SK-N-SH (cell line): ENCODE measurements around the gene RALGDS. TPM values are rescaled to one million over a fixed set of nuclear protein-coding genes. Genes with fewer than 3 reads are reported as not detected.

ENCODE experiments used
- CTCF ChIA-PET: fragments of 300-600, 350-600 bp; formaldehyde crosslinking; extraction: SDS; loops from one replicate; lab custom pipeline; 2021; lab: Yijun Ruan, JAX
- POLR2A ChIA-PET: fragments of 350-600 bp; sonication (Branson Sonifier 250); formaldehyde crosslinking; extraction: SDS; loops from one replicate; lab custom pipeline; 2020; ENCODE audit warnings: antibody characterized with exemption, inconsistent platforms; lab: Yijun Ruan, JAX
- DNase-seq: peaks from one replicate; pipeline ENCODE4 v3.0.0; 2012
- H2AFZ ChIP-seq: fragments of 200-600 bp; sonication (generic); 2 replicates; pipeline ENCODE4 v1.8.1; 2016; ENCODE audit warnings: antibody characterized with exemption, mild to moderate bottlenecking, low read depth
- H3F3A ChIP-seq: fragments of 200-600 bp; sonication (generic); replicated peaks from 2 replicates; pipeline ENCODE3; 2016; ENCODE audit warnings: antibody characterized with exemption, mild to moderate bottlenecking; ENCODE audit not compliant: insufficient read depth
- H3K27ac ChIP-seq, 2 experiments: fragments of 200-500 bp in 1 of 2; fragments of 200-600 bp in 1 of 2; sonication (Bioruptor generic) in 1 of 2; sonication (generic), shearing (Covaris generic) in 1 of 2; 2 replicates each; pipeline versions ENCODE4 v1.5.1 to v1.6.1; 2014 to 2016; ENCODE audit warnings: low read depth in 2 of 2, inconsistent platforms in 1 of 2, low read length in 1 of 2, mild to moderate bottlenecking in 1 of 2, mixed read lengths in 1 of 2
- H3K27me3 ChIP-seq: fragments of 200-600 bp; sonication (generic), shearing (Covaris generic); 2 replicates; pipeline ENCODE4 v1.6.1; 2016; ENCODE audit warnings: mixed run types; ENCODE audit not compliant: insufficient read depth
- H3K36me3 ChIP-seq, 2 experiments: fragments of 200-500 bp in 1 of 2; fragments of 200-600 bp in 1 of 2; sonication (Bioruptor generic) in 1 of 2; sonication (generic) in 1 of 2; replicated peaks in 1 of 2; 2 replicates each; pipeline versions ENCODE3 to v1.5.1; 2014 to 2016; ENCODE audit warnings: low read length in 1 of 2, mild to moderate bottlenecking in 1 of 2; ENCODE audit not compliant: insufficient read depth in 2 of 2, control insufficient read depth in 1 of 2
- H3K4me1 ChIP-seq, 2 experiments: fragments of 200-500 bp in 1 of 2; fragments of 200-600 bp in 1 of 2; sonication (Bioruptor generic) in 1 of 2; sonication (generic), shearing (Covaris generic) in 1 of 2; 2 replicates each; pipeline versions ENCODE4 v1.5.1 to v1.6.1; 2014 to 2016; ENCODE audit warnings: low read depth in 1 of 2, low read length in 1 of 2, mixed run types in 1 of 2; ENCODE audit not compliant: insufficient read depth in 2 of 2, control insufficient read depth in 1 of 2
- H3K4me2 ChIP-seq: fragments of 200-600 bp; sonication (generic), shearing (Covaris generic); 2 replicates; pipeline ENCODE4 v1.6.1; 2017; ENCODE audit warnings: mixed run types
- H3K4me3 ChIP-seq, 2 experiments: fragments of 200-500 bp in 1 of 2; fragments of 200-600 bp in 1 of 2; sonication (Bioruptor generic) in 1 of 2; sonication (generic), shearing (Covaris generic) in 1 of 2; 2 replicates each; pipeline versions ENCODE4 v1.5.1 to v1.8.1; 2014 to 2016; ENCODE audit warnings: low read depth in 2 of 2, inconsistent platforms in 1 of 2, low read length in 1 of 2, mild to moderate bottlenecking in 1 of 2, mixed read lengths in 1 of 2, moderate library complexity in 1 of 2
- H3K79me2 ChIP-seq: fragments of 200-600 bp; sonication (generic); 2 replicates; pipeline ENCODE4 v1.8.1; 2017; ENCODE audit warnings: mild to moderate bottlenecking; ENCODE audit not compliant: insufficient read depth
- H3K9ac ChIP-seq: fragments of 200-600 bp; sonication (generic); 2 replicates; pipeline ENCODE4 v1.6.1; 2017; ENCODE audit warnings: mixed run types
- H3K9me2 ChIP-seq: fragments of 200-600 bp; sonication (generic); 2 replicates; pipeline ENCODE4 v1.6.1; 2017; ENCODE audit warnings: mixed run types
- H3K9me3 ChIP-seq: fragments of 200-600 bp; sonication (generic); 2 replicates; pipeline ENCODE4 v1.6.1; 2017; ENCODE audit warnings: mixed run types, mild to moderate bottlenecking, moderate library complexity
- H4K20me1 ChIP-seq: fragments of 200-600 bp; sonication (generic); 2 replicates; pipeline ENCODE4 v1.6.1; 2017; ENCODE audit warnings: mild to moderate bottlenecking, mixed run types; ENCODE audit not compliant: insufficient read depth
- CTCF ChIP-seq: fragments of 200-600 bp; sonication (generic); IDR thresholded peaks from 2 replicates; pipeline ENCODE4 v1.6.1; 2017; ENCODE audit warnings: antibody characterized with exemption, mild to moderate bottlenecking, moderate library complexity
- FOSL2 ChIP-seq: IDR thresholded peaks from 2 replicates; pipeline ENCODE4 v1.4.0; 2012; ENCODE audit warnings: low read depth, mild to moderate bottlenecking, moderate library complexity, borderline replicate concordance
- FOXM1 ChIP-seq: IDR thresholded peaks from 2 replicates; pipeline ENCODE4 v1.4.0; 2012; ENCODE audit warnings: low read depth, mild to moderate bottlenecking
- GATA2 ChIP-seq: sonication (generic); formaldehyde crosslinking; IDR thresholded peaks from 2 replicates; pipeline ENCODE4 v1.5.0; 2020; ENCODE audit warnings: mild to moderate bottlenecking, missing genetic modification reagents
- IRF3 ChIP-seq: fragments of 150-350 bp; IDR thresholded peaks from 2 replicates; pipeline ENCODE4 v1.6.1; 2016; ENCODE audit warnings: mild to moderate bottlenecking, low read depth, low read length
- MAX ChIP-seq: IDR thresholded peaks from 2 replicates; pipeline ENCODE4 v1.4.0; 2012; ENCODE audit warnings: low read depth
- MEF2A ChIP-seq: IDR thresholded peaks from 2 replicates; pipeline ENCODE4 v1.4.0; 2012; ENCODE audit warnings: low read depth, borderline replicate concordance
- NFIC ChIP-seq: IDR thresholded peaks from 2 replicates; pipeline ENCODE4 v1.4.0; 2012; ENCODE audit warnings: borderline replicate concordance
- POLR2AphosphoS5 ChIP-seq: IDR thresholded peaks from 2 replicates; pipeline ENCODE4 v1.6.1; 2012; ENCODE audit warnings: low read depth, low read length
- RAD21 ChIP-seq: IDR thresholded peaks from 2 replicates; pipeline ENCODE4 v1.6.1; 2012; ENCODE audit warnings: mild to moderate bottlenecking, low read length
- RFX5 ChIP-seq: IDR thresholded peaks from 2 replicates; pipeline ENCODE4 v1.6.1; 2012; ENCODE audit warnings: mild to moderate bottlenecking, improper control_type of control experiment, low read length
- SIN3A ChIP-seq: IDR thresholded peaks from 2 replicates; pipeline ENCODE4 v1.6.1; 2012; ENCODE audit warnings: low read depth, mild to moderate bottlenecking, low read length, moderate library complexity, borderline replicate concordance
- TAF1 ChIP-seq: IDR thresholded peaks from 2 replicates; pipeline ENCODE4 v1.6.1; 2012; ENCODE audit warnings: low read depth, mild to moderate bottlenecking, low read length, moderate library complexity, borderline replicate concordance
- TCF12 ChIP-seq: IDR thresholded peaks from 2 replicates; pipeline ENCODE4 v1.4.0; 2012
- USF2 ChIP-seq: fragments of 150-350 bp; IDR thresholded peaks from 2 replicates; pipeline ENCODE4 v1.6.1; 2017; ENCODE audit warnings: antibody characterized with exemption, low read length, low read depth, borderline replicate concordance
- YY1 ChIP-seq: IDR thresholded peaks from 2 replicates; pipeline ENCODE4 v1.4.0; 2012; ENCODE audit warnings: low read depth, mild to moderate bottlenecking
- ZBTB33 ChIP-seq: IDR thresholded peaks from 2 replicates; pipeline ENCODE4 v1.4.0; 2012; ENCODE audit warnings: low read depth, borderline replicate concordance
- WGBS: methylation state at CpG from one replicate; pipeline ENCODE4 v1.1.6; 2017; ENCODE audit warnings: low lambda C conversion rate; 5-methylcytosine and 5-hydroxymethylcytosine counted together
- polyA plus RNA-seq, 3 experiments: library from polyadenylated mRNA; depleted of rRNA; stranded (reverse); fragments of >200 nt; gene quantifications; 2 replicates each; pipeline ENCODE4 v1.2.3, GENCODE V29; 2012

The RALGDS gene
- polyA plus RNA-seq, 1 of the 3 experiments (the other 2 are of a cell fraction): 64.7 TPM

GRCh38 chr9:133118568-133118967, 2.5 kb downstream of the RALGDS start (continued):
- no peak for TF ChIP-seq MAX
- TF ChIP-seq GATA2 (CRISPR knock-in tag): no peak
- TF ChIP-seq RFX5: no peak
- no peak for TF ChIP-seq POLR2AphosphoS5

GRCh38 chr9:133118179-133118520, 2.9 kb downstream of the RALGDS start:
- H3K9ac ChIP-seq: no peak overlapping the region
- CTCF ChIA-PET: interaction anchor here (1.1 to 30.3 kb wide), 7 partner anchors 9 to 96 kb away, joined by 3 to 810 read pairs (median 23); partner anchors contain the start of gene GTF3C5
- POLR2A ChIA-PET: interaction anchor here (0.8 to 4.6 kb wide), 5 partner anchors 15 to 30 kb away, joined by 3 to 51 read pairs (median 5); no protein-coding TSS in a partner anchor
- peaks cover 29% of the 10 kb centered on the region for H3K79me2 ChIP-seq
- peak overlapping the region; percentile 32 to 99; a peak in 3 of 4 replicates for H3K27ac ChIP-seq
- H3K9me2 ChIP-seq: no peaks in the 10 kb centered on the region
- 61% methylated on average over 2 of the region's 3 CpGs for WGBS
- H3K4me2 ChIP-seq: no peak overlapping the region
- peaks cover 67% of the 10 kb centered on the region for H4K20me1 ChIP-seq
- no peak for DNase-seq
- H3K27me3 ChIP-seq: no peaks in the 10 kb centered on the region
- no peak overlapping the region for H2AFZ ChIP-seq
- peaks cover 16% of the 10 kb centered on the region for H3F3A ChIP-seq
- peak overlapping the region in 1 of 2 experiments; percentile 71; a peak in 1 of 4 replicates for H3K4me3 ChIP-seq
- H3K4me1 ChIP-seq: peaks cover 22 to 84% of the 10 kb centered on the region in 2 experiments
- H3K9me3 ChIP-seq: no peaks in the 10 kb centered on the region
- TF ChIP-seq SIN3A (no peak), RAD21 (no peak), MEF2A (no peak), YY1 (no peak), FOSL2 (no peak), IRF3 (no peak), TAF1 (no peak)
- peaks cover 0 to 5% of the 10 kb centered on the region in 2 experiments for H3K36me3 ChIP-seq

- H3K9ac ChIP-seq: no peak overlapping the region
- ChIA-PET CTCF (interaction anchor here (1.1 to 30.3 kb wide), 7 partner anchors 8 to 95 kb away, joined by 3 to 810 read pairs (median 23); partner anchors contain the start of gene GTF3C5), POLR2A (interaction anchor here (1.2 to 4.6 kb wide), 3 partner anchors 15 to 31 kb away, joined by 4 to 51 read pairs (median 21); no protein-coding TSS in a partner anchor)
- peaks cover 73% of the 10 kb centered on the region for H4K20me1 ChIP-seq
- no peaks in the 10 kb centered on the region for H3K9me3 ChIP-seq
- H3K27ac ChIP-seq: peak overlapping the region in 1 of 2 experiments; percentile 99; a peak in 2 of 4 replicates
- H3K36me3 ChIP-seq: peaks cover 0 to 5% of the 10 kb centered on the region in 2 experiments
- no peak overlapping the region for H2AFZ ChIP-seq
- H3K4me3 ChIP-seq: no peak overlapping the region; a peak in 1 of 4 replicates
- H3K4me1 ChIP-seq: peaks cover 22 to 85% of the 10 kb centered on the region in 2 experiments
- H3F3A ChIP-seq: peaks cover 10% of the 10 kb centered on the region
- H3K79me2 ChIP-seq: peaks cover 32% of the 10 kb centered on the region
- no peaks in the 10 kb centered on the region for H3K9me2 ChIP-seq
- no peaks in the 10 kb centered on the region for H3K27me3 ChIP-seq
- no peak overlapping the region; the same call in 1 of the 2 replicates for H3K4me2 ChIP-seq
- DNase-seq: peak; percentile 69
- 91% methylated on average over 10 of the region's 18 CpGs for WGBS
- TF ChIP-seq MEF2A (no peak), USF2 (no peak), YY1 (no peak), NFIC (no peak), FOXM1 (no peak), GATA2 (CRISPR knock-in tag) (no peak), CTCF (no peak), RFX5 (no peak), TCF12 (no peak), ZBTB33 (no peak)
Measured at GRCh38 chr9:133117271-133118178, 3.5 kb downstream of the RALGDS start.
